ENCODE measurements around the gene KCNMB1. TPM values are rescaled to one million over a fixed set of nuclear protein-coding genes. Genes with fewer than 3 reads are reported as not detected.

Gene KCNMB1
- polyA plus RNA-seq, 1 donor from 2014 or later = not detected

DNA sequence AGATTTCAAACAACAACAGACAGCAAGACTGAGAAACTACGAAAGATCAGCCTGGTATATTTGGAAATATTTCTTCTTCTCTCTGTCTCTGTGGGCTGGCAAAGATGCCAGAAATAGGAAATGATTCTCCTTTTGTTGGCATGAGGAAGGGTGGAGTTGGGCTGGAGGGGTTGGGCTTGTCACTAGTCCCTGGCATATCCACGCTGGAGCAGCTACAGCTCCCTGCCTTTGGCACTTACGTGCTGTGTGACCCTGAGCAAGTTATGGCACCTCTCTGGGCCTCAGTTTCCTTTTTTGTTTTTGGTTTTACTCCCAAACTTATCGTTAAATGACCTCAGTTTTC lies 354 bp upstream of the KCNMB1 start:
- no peaks in the 10 kb centered on the region for H3K36me3 ChIP-seq (ENCODE audit: insufficient read depth, low read length)
- no peaks in the 10 kb centered on the region for H3K79me2 ChIP-seq (replicated peaks; ENCODE audit: insufficient read depth, low read length)
- H3K27ac ChIP-seq (ENCODE audit: low read length) = no peak overlapping the region
- no peaks in the 10 kb centered on the region for H4K20me1 ChIP-seq (ENCODE audit: insufficient read depth)
- H3K9ac ChIP-seq (ENCODE audit: low read length) = no peak overlapping the region
- H3F3A ChIP-seq (ENCODE audit: insufficient read depth, low read length, poor library complexity, severe bottlenecking) = no peaks in the 10 kb centered on the region
- no peaks in the 10 kb centered on the region for H3K27me3 ChIP-seq (ENCODE audit: insufficient read depth, low read depth, low read length)
- TF ChIP-seq POLR2AphosphoS5 (IDR thresholded peaks at IDR 0.05) (no peak), MXI1 (conservative IDR thresholded peaks at IDR 0.05; ENCODE audit: poor library complexity, severe bottlenecking) (no peak), SMC3 (conservative IDR thresholded peaks at IDR 0.05; ENCODE audit: poor library complexity) (no peak), RAD21 (conservative IDR thresholded peaks at IDR 0.05) (no peak), EZH2 (IDR thresholded peaks at IDR 0.05; ENCODE audit: borderline replicate concordance, insufficient read depth, low read length, poor library complexity, severe bottlenecking) (no peak), TAF1 (IDR thresholded peaks at IDR 0.05; ENCODE audit: low read depth) (no peak), EP300 (conservative IDR thresholded peaks at IDR 0.05; ENCODE audit: poor library complexity, severe bottlenecking) (no peak)
- TF ChIP-seq, protein P1, sequence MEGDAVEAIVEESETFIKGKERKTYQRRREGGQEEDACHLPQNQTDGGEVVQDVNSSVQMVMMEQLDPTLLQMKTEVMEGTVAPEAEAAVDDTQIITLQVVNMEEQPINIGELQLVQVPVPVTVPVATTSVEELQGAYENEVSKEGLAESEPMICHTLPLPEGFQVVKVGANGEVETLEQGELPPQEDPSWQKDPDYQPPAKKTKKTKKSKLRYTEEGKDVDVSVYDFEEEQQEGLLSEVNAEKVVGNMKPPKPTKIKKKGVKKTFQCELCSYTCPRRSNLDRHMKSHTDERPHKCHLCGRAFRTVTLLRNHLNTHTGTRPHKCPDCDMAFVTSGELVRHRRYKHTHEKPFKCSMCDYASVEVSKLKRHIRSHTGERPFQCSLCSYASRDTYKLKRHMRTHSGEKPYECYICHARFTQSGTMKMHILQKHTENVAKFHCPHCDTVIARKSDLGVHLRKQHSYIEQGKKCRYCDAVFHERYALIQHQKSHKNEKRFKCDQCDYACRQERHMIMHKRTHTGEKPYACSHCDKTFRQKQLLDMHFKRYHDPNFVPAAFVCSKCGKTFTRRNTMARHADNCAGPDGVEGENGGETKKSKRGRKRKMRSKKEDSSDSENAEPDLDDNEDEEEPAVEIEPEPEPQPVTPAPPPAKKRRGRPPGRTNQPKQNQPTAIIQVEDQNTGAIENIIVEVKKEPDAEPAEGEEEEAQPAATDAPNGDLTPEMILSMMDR (IDR thresholded peaks at IDR 0.05; ENCODE audit: poor library complexity, severe bottlenecking) = no peak
- TF ChIP-seq, protein P2, sequence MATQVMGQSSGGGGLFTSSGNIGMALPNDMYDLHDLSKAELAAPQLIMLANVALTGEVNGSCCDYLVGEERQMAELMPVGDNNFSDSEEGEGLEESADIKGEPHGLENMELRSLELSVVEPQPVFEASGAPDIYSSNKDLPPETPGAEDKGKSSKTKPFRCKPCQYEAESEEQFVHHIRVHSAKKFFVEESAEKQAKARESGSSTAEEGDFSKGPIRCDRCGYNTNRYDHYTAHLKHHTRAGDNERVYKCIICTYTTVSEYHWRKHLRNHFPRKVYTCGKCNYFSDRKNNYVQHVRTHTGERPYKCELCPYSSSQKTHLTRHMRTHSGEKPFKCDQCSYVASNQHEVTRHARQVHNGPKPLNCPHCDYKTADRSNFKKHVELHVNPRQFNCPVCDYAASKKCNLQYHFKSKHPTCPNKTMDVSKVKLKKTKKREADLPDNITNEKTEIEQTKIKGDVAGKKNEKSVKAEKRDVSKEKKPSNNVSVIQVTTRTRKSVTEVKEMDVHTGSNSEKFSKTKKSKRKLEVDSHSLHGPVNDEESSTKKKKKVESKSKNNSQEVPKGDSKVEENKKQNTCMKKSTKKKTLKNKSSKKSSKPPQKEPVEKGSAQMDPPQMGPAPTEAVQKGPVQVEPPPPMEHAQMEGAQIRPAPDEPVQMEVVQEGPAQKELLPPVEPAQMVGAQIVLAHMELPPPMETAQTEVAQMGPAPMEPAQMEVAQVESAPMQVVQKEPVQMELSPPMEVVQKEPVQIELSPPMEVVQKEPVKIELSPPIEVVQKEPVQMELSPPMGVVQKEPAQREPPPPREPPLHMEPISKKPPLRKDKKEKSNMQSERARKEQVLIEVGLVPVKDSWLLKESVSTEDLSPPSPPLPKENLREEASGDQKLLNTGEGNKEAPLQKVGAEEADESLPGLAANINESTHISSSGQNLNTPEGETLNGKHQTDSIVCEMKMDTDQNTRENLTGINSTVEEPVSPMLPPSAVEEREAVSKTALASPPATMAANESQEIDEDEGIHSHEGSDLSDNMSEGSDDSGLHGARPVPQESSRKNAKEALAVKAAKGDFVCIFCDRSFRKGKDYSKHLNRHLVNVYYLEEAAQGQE (IDR thresholded peaks at IDR 0.05; ENCODE audit: borderline replicate concordance) = no peak
- H3K4me2 ChIP-seq (ENCODE audit: low read length) = no peak overlapping the region
- H3K9me2 ChIP-seq (ENCODE audit: insufficient read depth, low read length) = no peaks in the 10 kb centered on the region
- H2AFZ ChIP-seq (ENCODE audit: low read depth, low read length) = no peak overlapping the region
- H3K4me3 ChIP-seq (ENCODE audit: low read length) = no peak overlapping the region
- H3K9me3 ChIP-seq (ENCODE audit: low read length) = no peaks in the 10 kb centered on the region

DNA sequence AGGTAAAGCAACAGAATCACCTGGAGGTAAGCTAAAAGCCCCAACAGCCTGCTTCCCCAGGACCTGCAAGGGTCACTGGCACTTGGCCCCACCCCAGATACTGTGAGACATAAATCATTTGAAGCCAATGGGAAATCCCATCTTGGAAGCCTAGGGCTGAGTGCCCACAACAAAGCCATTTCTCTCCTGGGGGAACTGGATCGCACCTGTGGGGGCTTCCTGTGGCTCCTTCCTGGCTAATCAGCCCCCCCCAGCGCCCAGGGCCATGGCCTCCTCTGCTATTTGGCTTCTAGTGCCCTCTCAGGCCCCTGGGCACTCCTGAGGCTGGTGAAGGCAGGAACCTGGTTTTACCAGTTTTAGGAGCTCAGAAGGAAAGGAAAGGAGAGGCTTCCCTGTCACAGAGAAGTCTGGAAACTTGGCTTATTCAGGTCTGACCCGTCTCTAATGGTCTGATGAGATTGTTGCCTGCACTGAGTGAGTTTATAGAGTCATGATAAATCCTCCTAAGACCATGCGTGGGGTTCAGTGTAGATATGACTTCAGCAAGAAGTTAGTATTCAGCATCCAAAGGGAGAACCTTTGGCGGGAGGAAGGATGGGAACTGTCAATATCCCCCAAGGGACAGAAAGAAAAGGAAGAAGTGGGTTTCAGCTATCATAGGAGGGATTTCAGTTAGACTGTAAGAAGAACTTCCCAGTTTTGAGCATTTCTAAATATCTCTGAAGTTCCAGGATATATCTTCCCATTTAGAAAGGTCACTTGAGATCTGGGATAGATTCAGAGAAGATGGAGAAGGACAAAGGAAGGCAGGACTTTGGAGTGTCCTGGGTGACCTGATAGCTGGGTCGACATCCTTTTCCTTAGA lies 1.2 kb downstream of the KCNMB1 start:
- Histone ChIP-seq H3K79me2 (replicated peaks; ENCODE audit: insufficient read depth, low read length) (no peaks in the 10 kb centered on the region), H2AFZ (ENCODE audit: low read depth, low read length) (no peak overlapping the region)

More for the DNA sequence above, 1.2 kb downstream of the KCNMB1 start:
- H3K9me2 ChIP-seq (ENCODE audit: insufficient read depth, low read length) = no peaks in the 10 kb centered on the region
- TF ChIP-seq POLR2AphosphoS5 (IDR thresholded peaks at IDR 0.05) (no peak), EZH2 (IDR thresholded peaks at IDR 0.05; ENCODE audit: borderline replicate concordance, insufficient read depth, low read length, poor library complexity, severe bottlenecking) (no peak), TAF1 (IDR thresholded peaks at IDR 0.05; ENCODE audit: low read depth) (no peak), EP300 (conservative IDR thresholded peaks at IDR 0.05; ENCODE audit: poor library complexity, severe bottlenecking) (no peak), RAD21 (conservative IDR thresholded peaks at IDR 0.05) (no peak), MXI1 (conservative IDR thresholded peaks at IDR 0.05; ENCODE audit: poor library complexity, severe bottlenecking) (no peak), SMC3 (conservative IDR thresholded peaks at IDR 0.05; ENCODE audit: poor library complexity) (no peak)
- TF ChIP-seq, protein P1 (IDR thresholded peaks at IDR 0.05; ENCODE audit: poor library complexity, severe bottlenecking) = no peak
- TF ChIP-seq, protein P2 (IDR thresholded peaks at IDR 0.05; ENCODE audit: borderline replicate concordance) = no peak
- H4K20me1 ChIP-seq (ENCODE audit: insufficient read depth) = no peaks in the 10 kb centered on the region
- no peaks in the 10 kb centered on the region for H3K36me3 ChIP-seq (ENCODE audit: insufficient read depth, low read length)
- no peak overlapping the region for H3K4me2 ChIP-seq (ENCODE audit: low read length)
- H3K9ac ChIP-seq (ENCODE audit: low read length) = no peak overlapping the region
- H3K27me3 ChIP-seq (ENCODE audit: insufficient read depth, low read depth, low read length) = no peaks in the 10 kb centered on the region
- no peak overlapping the region for H3K27ac ChIP-seq (ENCODE audit: low read length)
- H3F3A ChIP-seq (ENCODE audit: insufficient read depth, low read length, poor library complexity, severe bottlenecking) = no peaks in the 10 kb centered on the region
- no peaks in the 10 kb centered on the region for H3K9me3 ChIP-seq (ENCODE audit: low read length)
- no peak overlapping the region for H3K4me3 ChIP-seq (ENCODE audit: low read length)
